ENCODE results near the gene ESYT2. TPM values are rescaled to one million over a fixed set of nuclear protein-coding genes. Genes with fewer than 3 reads are reported as not detected.

Gene ESYT2
- total RNA-seq, 4 donors from 2014 or later = 68.3 to 95.8 (median 82.6) TPM

DNA sequence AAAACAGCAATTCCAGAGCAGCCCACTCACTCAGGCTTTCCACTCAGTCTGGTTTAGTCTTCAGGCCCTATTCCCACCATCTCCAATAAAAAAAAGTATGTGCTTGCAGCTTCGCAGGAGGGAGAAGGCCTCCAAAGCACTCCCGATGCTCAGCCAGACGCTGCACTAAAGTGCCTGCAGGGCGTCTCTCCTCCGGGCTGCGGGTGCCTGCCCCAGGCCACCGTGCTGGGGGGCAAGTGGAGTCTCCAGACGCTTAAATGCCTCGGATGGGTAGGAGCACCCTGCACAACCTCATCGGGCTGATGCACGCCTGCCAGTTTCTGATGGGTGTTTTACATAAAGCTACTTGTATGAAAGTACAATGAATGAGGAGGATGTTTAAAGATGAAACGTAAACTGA is 93.4 kb downstream of the ESYT2 start:
- no peaks in the 10 kb centered on the region for H3K9me3 ChIP-seq
- H3K27ac ChIP-seq = no peak overlapping the region
- H3K27me3 ChIP-seq = no peaks in the 10 kb centered on the region
- DNase-seq (ENCODE audit: low spot score in 2 of 2) = no peak
- TF ChIP-seq POLR2AphosphoS5 (IDR thresholded peaks at IDR 0.05) (no peak), CTCF (IDR thresholded peaks at IDR 0.05) (no peak), POLR2A (IDR thresholded peaks at IDR 0.05) (no peak), EP300 (IDR thresholded peaks at IDR 0.05) (no peak)
- no peak overlapping the region for H3K4me3 ChIP-seq
- H3K4me1 ChIP-seq = no peaks in the 10 kb centered on the region
- H3K36me3 ChIP-seq = peaks cover 93% of the 10 kb centered on the region
- WGBS = 91% methylated on average over 10 of the region's 12 CpGs

- Histone ChIP-seq H3K27ac (no peak overlapping the region), H3K27me3 (no peaks in the 10 kb centered on the region), H3K4me3 (no peak overlapping the region), H3K9me3 (no peaks in the 10 kb centered on the region), H3K4me1 (no peaks in the 10 kb centered on the region), H3K36me3 (peaks cover 93% of the 10 kb centered on the region)
- DNase-seq (ENCODE audit: low spot score in 2 of 2) = no peak
- 96% methylated on average over 6 of the region's 6 CpGs for WGBS
- TF ChIP-seq POLR2AphosphoS5 (IDR thresholded peaks at IDR 0.05) = no peak
- no peak for TF ChIP-seq EP300 (IDR thresholded peaks at IDR 0.05)
- TF ChIP-seq POLR2A (IDR thresholded peaks at IDR 0.05) = no peak
- no peak for TF ChIP-seq CTCF (IDR thresholded peaks at IDR 0.05)
Measured at GRCh38 chr7:158734861-158735260, 94.4 kb downstream of the ESYT2 start.

DNA sequence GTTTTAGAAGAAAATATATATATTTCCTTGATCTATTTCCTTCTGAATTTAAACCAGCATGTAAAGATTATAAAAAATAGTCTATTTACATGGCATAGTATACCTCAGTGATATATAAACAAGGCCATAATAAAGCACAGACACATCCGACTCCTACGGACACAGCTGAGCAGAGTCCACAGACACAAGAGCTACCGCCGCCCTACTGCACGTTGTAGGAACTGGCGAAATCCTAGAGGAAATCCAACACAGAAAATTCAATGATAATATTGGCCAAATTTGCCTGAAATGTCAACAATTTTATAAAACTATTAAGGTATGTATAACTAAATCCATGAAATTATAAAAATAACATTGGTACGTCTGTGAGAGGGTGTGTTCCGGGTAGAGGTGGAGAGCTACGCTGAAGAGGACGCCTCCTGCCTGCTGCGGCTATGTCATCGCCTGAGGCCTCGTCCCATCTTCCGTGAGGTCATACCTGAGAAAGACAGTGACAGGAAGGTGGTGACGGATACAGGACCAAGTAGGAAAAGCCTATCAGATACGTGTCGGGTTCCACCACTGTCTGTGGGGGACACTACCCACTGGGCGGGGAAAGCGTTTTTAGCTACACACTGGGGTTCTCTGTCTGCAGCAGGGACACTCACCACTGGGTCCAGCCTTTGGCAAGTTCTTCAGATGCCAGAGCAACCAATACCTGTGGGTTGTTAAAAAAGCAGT is 95.4 kb downstream of the ESYT2 start:
- Histone ChIP-seq H3K4me3 (no peak overlapping the region), H3K36me3 (peaks cover 87% of the 10 kb centered on the region), H3K9me3 (no peaks in the 10 kb centered on the region), H3K27ac (no peak overlapping the region), H3K27me3 (no peaks in the 10 kb centered on the region), H3K4me1 (no peaks in the 10 kb centered on the region)
- whole genome bisulfite sequencing = 93% methylated on average over 19 of the region's 19 CpGs
- TF ChIP-seq POLR2AphosphoS5 (IDR thresholded peaks at IDR 0.05) = no peak
- no peak for DNase-seq (ENCODE audit: low spot score in 2 of 2)

- Histone ChIP-seq H3K4me3 (no peak overlapping the region), H3K4me1 (no peaks in the 10 kb centered on the region), H3K27me3 (no peaks in the 10 kb centered on the region), H3K9me3 (no peaks in the 10 kb centered on the region), H3K27ac (no peak overlapping the region), H3K36me3 (peaks cover 80% of the 10 kb centered on the region)
- DNase-seq (ENCODE audit: low spot score in 2 of 2) = no peak
- no peak for TF ChIP-seq CTCF (IDR thresholded peaks at IDR 0.05)
- TF ChIP-seq POLR2AphosphoS5 (IDR thresholded peaks at IDR 0.05) = no peak
- no peak for TF ChIP-seq POLR2A (IDR thresholded peaks at IDR 0.05)
- TF ChIP-seq EP300 (IDR thresholded peaks at IDR 0.05) = no peak
- 81% methylated on average over 1 of the region's 1 CpG for WGBS
Measured at GRCh38 chr7:158733220-158733519, 96.1 kb downstream of the ESYT2 start.

- no peak for DNase-seq (ENCODE audit: low spot score in 2 of 2)
- no peaks in the 10 kb centered on the region for H3K9me3 ChIP-seq
- TF ChIP-seq POLR2AphosphoS5 (IDR thresholded peaks at IDR 0.05) (no peak), CTCF (IDR thresholded peaks at IDR 0.05) (no peak), POLR2A (IDR thresholded peaks at IDR 0.05) (no peak), EP300 (IDR thresholded peaks at IDR 0.05) (no peak)
- H3K4me1 ChIP-seq = no peaks in the 10 kb centered on the region
- 81% methylated on average over 10 of the region's 10 CpGs for WGBS
- H3K4me3 ChIP-seq = no peak overlapping the region
- H3K36me3 ChIP-seq = peaks cover 75% of the 10 kb centered on the region
- H3K27ac ChIP-seq = no peak overlapping the region
- no peaks in the 10 kb centered on the region for H3K27me3 ChIP-seq
Measured at GRCh38 chr7:158732494-158733219, 96.7 kb downstream of the ESYT2 start.
